Measurements from ENCODE around the gene DENND2C. TPM values are rescaled to one million over a fixed set of nuclear protein-coding genes. Genes with fewer than 3 reads are reported as not detected.

DENND2C gene
- total RNA-seq, 2 experiments from 2014 or later: 0.47 to 0.93 TPM

- H2AFZ ChIP-seq (ENCODE audit: low read length): no peak overlapping the region
- DNase-seq (ENCODE audit: low spot score): no peak
- POLR2A ChIA-PET: interaction anchor here (1.3 kb wide), 1 partner anchor 21 kb away, joined by 4 read pairs; no protein-coding TSS in a partner anchor
- peaks cover 94% of the 10 kb centered on the region for H3K36me3 ChIP-seq (ENCODE audit: insufficient read depth, low read length)
- no peaks in the 10 kb centered on the region for H3K9me3 ChIP-seq (ENCODE audit: low read length)
- intact Hi-C loops (cut with micrococcal nuclease; ENCODE audit: unreplicated experiment): loop anchor here (5.0 to 10.0 kb wide), 2 partner anchors 33 to 144 kb away; no protein-coding TSS in a partner anchor
- no peak for TF ChIP-seq EZH2phosphoT487 (IDR thresholded peaks at IDR 0.05; ENCODE audit: borderline replicate concordance, low read depth, low read length)
- TF ChIP-seq CTCF (conservative IDR thresholded peaks at IDR 0.05; ENCODE audit: low read length): no peak
- H3K27ac ChIP-seq (ENCODE audit: low read depth, low read length, poor library complexity, severe bottlenecking): no peak overlapping the region
- no TSS peak for BruUV-seq (replicated peaks)
- H3K4me3 ChIP-seq (ENCODE audit: low read depth, low read length, poor library complexity, severe bottlenecking): no peak overlapping the region
- H3K4me2 ChIP-seq (ENCODE audit: low read length): no peak overlapping the region
- H3K4me1 ChIP-seq (ENCODE audit: insufficient read depth, low read length, poor library complexity, severe bottlenecking): peaks cover 16% of the 10 kb centered on the region
- H4K20me1 ChIP-seq (ENCODE audit: insufficient read depth, low read length): no peaks in the 10 kb centered on the region
- H3K9me2 ChIP-seq (ENCODE audit: insufficient read depth, low read length): no peaks in the 10 kb centered on the region
- peaks cover 35% of the 10 kb centered on the region for H3K79me2 ChIP-seq (ENCODE audit: insufficient read depth, low read depth, low read length)
- CTCF ChIA-PET (ENCODE audit: unreplicated experiment): no interaction called here
Observed at GRCh38 chr1:114718661-114719423, 49.0 kb upstream of the DENND2C start.

DNA sequence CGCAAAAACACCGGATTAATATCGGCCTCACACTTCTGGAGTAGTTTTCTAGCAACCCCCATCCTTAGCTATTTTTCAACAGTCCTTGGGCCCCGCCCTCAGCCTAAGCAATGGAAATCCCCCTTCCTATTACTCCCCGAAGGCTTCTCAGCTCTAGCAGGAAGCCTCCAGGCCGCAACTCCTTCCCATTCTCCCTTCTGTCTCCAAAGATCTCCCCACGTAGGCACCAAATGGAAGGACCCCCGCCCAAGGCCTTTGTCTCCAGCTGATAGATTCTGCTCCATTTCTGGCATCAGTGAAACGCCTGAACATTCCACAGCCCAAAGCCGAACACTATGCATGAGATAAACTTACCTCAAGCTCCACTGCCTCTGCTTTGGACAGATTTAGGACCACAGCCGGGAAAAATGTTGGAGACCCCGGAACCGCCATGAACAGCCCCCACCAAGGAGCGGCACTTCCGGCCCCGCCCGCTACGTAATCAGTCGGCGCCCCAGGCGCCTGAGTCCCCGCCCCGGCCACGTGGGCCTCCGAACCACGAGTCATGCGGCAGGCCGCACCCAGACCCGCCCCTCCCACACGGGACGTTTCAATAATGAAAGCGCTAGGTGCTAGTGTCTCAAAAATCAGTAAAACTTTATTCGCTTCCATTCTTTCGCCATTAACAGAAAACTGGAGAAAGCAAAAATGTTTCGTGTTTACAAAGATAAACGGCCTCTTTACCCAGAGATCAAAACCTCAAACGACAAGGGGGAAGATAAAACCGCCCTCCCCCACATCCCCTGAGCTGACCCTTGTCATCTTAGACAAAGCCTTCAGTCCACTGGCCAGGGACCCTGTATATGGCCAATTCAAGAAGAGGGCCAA lies 46.7 kb upstream of the DENND2C start, which contains the start of gene NRAS:
TSS of gene NRAS (minus strand) at position 468 of the 867 bp plus-strand sequence. CDS start 611 bp downstream, outside the sequence.
- Histone ChIP-seq H3K4me3 (ENCODE audit: low read depth, low read length, poor library complexity, severe bottlenecking) (peak within 1 kb of the TSS; percentile 87), H3K79me2 (ENCODE audit: insufficient read depth, low read depth, low read length) (peaks cover 31% of the 10 kb centered on the region), H2AFZ (ENCODE audit: low read length) (peak within 1 kb of the TSS; percentile 68), H3K9me3 (ENCODE audit: low read length) (no peaks in the 10 kb centered on the region), H3K9me2 (ENCODE audit: insufficient read depth, low read length) (no peaks in the 10 kb centered on the region), H3K36me3 (ENCODE audit: insufficient read depth, low read length) (peaks cover 94% of the 10 kb centered on the region), H3K27ac (ENCODE audit: low read depth, low read length, poor library complexity, severe bottlenecking) (peak within 1 kb of the TSS; percentile 54), H4K20me1 (ENCODE audit: insufficient read depth, low read length) (no peaks in the 10 kb centered on the region), H3K4me1 (ENCODE audit: insufficient read depth, low read length, poor library complexity, severe bottlenecking) (peaks cover 16% of the 10 kb centered on the region), H3K4me2 (ENCODE audit: low read length) (peak within 1 kb of the TSS; percentile 93)
- ChIA-PET POLR2A (interaction anchor here (0.8 to 2.8 kb wide), 10 partner anchors 10 to 370 kb away, joined by 3 to 16 read pairs (median 4); partner anchors contain the start of gene CSDE1), CTCF (ENCODE audit: unreplicated experiment) (interaction anchor here (0.8 kb wide), 1 partner anchor 370 kb away, joined by 3 read pairs; no protein-coding TSS in a partner anchor)
- TF ChIP-seq EZH2phosphoT487 (IDR thresholded peaks at IDR 0.05; ENCODE audit: borderline replicate concordance, low read depth, low read length): no peak
- no peak for TF ChIP-seq CTCF (conservative IDR thresholded peaks at IDR 0.05; ENCODE audit: low read length)
- peak; percentile 94 for DNase-seq (ENCODE audit: low spot score)
- intact Hi-C loops (cut with micrococcal nuclease; ENCODE audit: unreplicated experiment): loop anchor here (2.0 to 10.0 kb wide), 3 partner anchors 36 to 142 kb away; partner anchors contain the start of gene SIKE1
- BruUV-seq (replicated peaks): no TSS peak

Data from OCI-LY7 (cell line).